IPS-20b (cell line): ENCODE data around the gene C1QTNF8.

Source experiments
- H3K27ac ChIP-seq: one replicate; pipeline ENCODE4 v1.5.1; 2013; ENCODE audit warnings: low read length
- H3K27me3 ChIP-seq: 2 replicates; pipeline ENCODE4 v1.6.1; 2013; ENCODE audit warnings: mild to moderate bottlenecking, low read length, inconsistent platforms; ENCODE audit not compliant: insufficient read depth
- H3K36me3 ChIP-seq: 2 replicates; pipeline ENCODE4 v1.6.1; 2013; ENCODE audit warnings: low read depth, mild to moderate bottlenecking, inconsistent platforms, low read length, moderate library complexity; ENCODE audit not compliant: insufficient read depth
- H3K4me1 ChIP-seq: 2 replicates; pipeline ENCODE4 v1.6.1; 2013; ENCODE audit warnings: mild to moderate bottlenecking, control low read depth, inconsistent platforms, low read length, moderate library complexity; ENCODE audit not compliant: insufficient read depth
- H3K4me3 ChIP-seq: 2 replicates; pipeline ENCODE4 v1.5.1; 2013; ENCODE audit warnings: mild to moderate bottlenecking, low read length, inconsistent platforms
- H3K9ac ChIP-seq: 2 replicates; pipeline ENCODE4 v1.6.1; 2013; ENCODE audit warnings: low read depth, mild to moderate bottlenecking, inconsistent platforms, low read length, moderate library complexity
- H3K9me3 ChIP-seq: 2 replicates; pipeline ENCODE4 v1.6.1; 2013; ENCODE audit warnings: mild to moderate bottlenecking, low read depth, low read length, inconsistent platforms; ENCODE audit not compliant: insufficient read depth

C1QTNF8 gene

GRCh38 chr16:1042049-1042744 lies 53.8 kb downstream of the C1QTNF8 start:
- H3K27me3 ChIP-seq = no peaks in the 10 kb centered on the region
- no peaks in the 10 kb centered on the region; the same call in none of the 2 replicates for H3K9me3 ChIP-seq
- no peaks in the 10 kb centered on the region for H3K4me1 ChIP-seq
- H3K36me3 ChIP-seq = no peaks in the 10 kb centered on the region
- no peak overlapping the region for H3K4me3 ChIP-seq
- H3K9ac ChIP-seq = no peak overlapping the region
- no peak overlapping the region for H3K27ac ChIP-seq

GRCh38 chr16:1040346-1040745 lies 55.7 kb downstream of the C1QTNF8 start:
- H3K4me1 ChIP-seq = no peaks in the 10 kb centered on the region
- H3K27me3 ChIP-seq = no peaks in the 10 kb centered on the region
- H3K4me3 ChIP-seq = no peak overlapping the region
- no peak overlapping the region for H3K27ac ChIP-seq
- H3K9ac ChIP-seq = no peak overlapping the region
- H3K36me3 ChIP-seq = no peaks in the 10 kb centered on the region
- no peaks in the 10 kb centered on the region; the same call in none of the 2 replicates for H3K9me3 ChIP-seq

- H3K4me1 ChIP-seq = no peaks in the 10 kb centered on the region
- H3K9ac ChIP-seq = no peak overlapping the region
- H3K36me3 ChIP-seq = no peaks in the 10 kb centered on the region
- no peak overlapping the region for H3K4me3 ChIP-seq
- H3K27ac ChIP-seq = no peak overlapping the region
- H3K9me3 ChIP-seq = no peaks in the 10 kb centered on the region; the same call in none of the 2 replicates
- H3K27me3 ChIP-seq = no peaks in the 10 kb centered on the region
Observed at GRCh38 chr16:1039762-1040161, 56.3 kb downstream of the C1QTNF8 start.

- no peak overlapping the region for H3K27ac ChIP-seq
- H3K36me3 ChIP-seq = no peaks in the 10 kb centered on the region
- no peak overlapping the region for H3K4me3 ChIP-seq
- no peak overlapping the region for H3K9ac ChIP-seq
- no peaks in the 10 kb centered on the region for H3K4me1 ChIP-seq
- H3K27me3 ChIP-seq = no peaks in the 10 kb centered on the region
- no peaks in the 10 kb centered on the region; the same call in none of the 2 replicates for H3K9me3 ChIP-seq
Observed at GRCh38 chr16:1038932-1039331, 57.1 kb downstream of the C1QTNF8 start.
